Hepatocyte (in vitro differentiated cells): ENCODE results near the gene TANC1. TPM values are rescaled to one million over a fixed set of nuclear protein-coding genes. Genes with fewer than 3 reads are reported as not detected.
A peak's percentile ranks its signal among the peaks of the same experiment; 100 is the strongest.

Experiments
- DNase-seq: peaks from one replicate; pipeline ENCODE4 v3.0.0-alpha.2; 2016; ENCODE audit warnings: low spot score
- H2AFZ ChIP-seq: fragments of 200-600 bp; sonication (generic); 2 replicates; pipeline ENCODE4 v1.6.0; 2016; ENCODE audit warnings: antibody characterized with exemption, mild to moderate bottlenecking
- H3K27ac ChIP-seq: fragments of 200-600 bp; sonication (generic); 2 replicates; pipeline ENCODE4 v1.5.1; 2016; ENCODE audit warnings: mild to moderate bottlenecking
- H3K27me3 ChIP-seq: fragments of 200-600 bp; sonication (generic); 2 replicates; pipeline ENCODE4 v1.6.1; 2016
- H3K36me3 ChIP-seq: fragments of 200-600 bp; sonication (generic); replicated peaks from 2 replicates; pipeline ENCODE4 v1.5.1; 2016; ENCODE audit warnings: low read depth; ENCODE audit not compliant: insufficient read depth
- H3K4me1 ChIP-seq: fragments of 200-600 bp; sonication (generic); 2 replicates; pipeline ENCODE4 v1.5.1; 2016; ENCODE audit warnings: mild to moderate bottlenecking, moderate library complexity; ENCODE audit not compliant: insufficient read depth
- H3K4me2 ChIP-seq: fragments of 200-600 bp; sonication (generic); 2 replicates; pipeline ENCODE4 v1.6.0; 2016
- H3K4me3 ChIP-seq: fragments of 200-600 bp; sonication (generic); 2 replicates; pipeline ENCODE4 v1.5.1; 2016; ENCODE audit warnings: mild to moderate bottlenecking
- H3K79me2 ChIP-seq: fragments of 200-600 bp; sonication (generic); 2 replicates; pipeline ENCODE4 v1.6.0; 2017; ENCODE audit warnings: mild to moderate bottlenecking
- H3K9me2 ChIP-seq: fragments of 200-600 bp; sonication (generic); replicated peaks from 2 replicates; pipeline ENCODE4 v1.6.0; 2017; ENCODE audit warnings: mild to moderate bottlenecking; ENCODE audit not compliant: insufficient read depth
- H3K9me3 ChIP-seq: fragments of 200-600 bp; sonication (generic); 2 replicates; pipeline ENCODE4 v1.5.1; 2016; ENCODE audit warnings: low read depth, mild to moderate bottlenecking
- H4K20me1 ChIP-seq: fragments of 200-600 bp; sonication (generic); 2 replicates; pipeline ENCODE4 v1.6.0; 2016; ENCODE audit warnings: mild to moderate bottlenecking; ENCODE audit not compliant: insufficient read depth, poor library complexity, severe bottlenecking
- CTCF ChIP-seq: fragments of 200-600 bp; sonication (generic); IDR thresholded peaks from 2 replicates; pipeline ENCODE4 v1.5.1; 2016; ENCODE audit warnings: antibody characterized with exemption, mild to moderate bottlenecking; ENCODE audit not compliant: poor library complexity
- EZH2 ChIP-seq: fragments of 200-600 bp; sonication (generic); IDR thresholded peaks from 2 replicates; pipeline ENCODE4 v1.6.1; 2016; ENCODE audit warnings: antibody characterized with exemption, mild to moderate bottlenecking, borderline replicate concordance
- EZH2phosphoT487 ChIP-seq: fragments of 200-600 bp; sonication (generic); IDR thresholded peaks from one replicate; pipeline ENCODE4 v1.6.1; 2018; ENCODE audit warnings: antibody characterized with exemption, mild to moderate bottlenecking, low read depth, moderate library complexity; ENCODE audit not compliant: unreplicated experiment, severe bottlenecking
- WGBS: methylation state at CpG from one replicate; pipeline ENCODE4 v1.1.6; 2016; ENCODE audit warnings: low lambda C conversion rate; ENCODE audit errors: missing lambda C conversion rate; 5-methylcytosine and 5-hydroxymethylcytosine counted together
- polyA plus RNA-seq: library from polyadenylated mRNA; unstranded; fragments of >200 nt; fragmentation: Nextera tagmentation; extraction: Ambion mirVana; gene quantifications from 2 replicates; pipeline ENCODE4 v1.2.1, GENCODE V29; 2016
- total RNA-seq: library from RNA; depleted of rRNA; stranded (reverse); fragments of >200 nt; gene quantifications from 2 replicates; pipeline ENCODE4 v1.2.3, GENCODE V29; 2014

The TANC1 gene
- total and polyA plus RNA-seq, 2 experiments from 2014 or later: 8.3 to 18.5 TPM

GRCh38 chr2:159073256-159073655 is 104.8 kb downstream of the TANC1 start:
- WGBS: 73% methylated on average over 2 of the region's 2 CpGs
- DNase-seq: no peak
- no peak overlapping the region for H3K4me3 ChIP-seq
- no peaks in the 10 kb centered on the region for H4K20me1 ChIP-seq
- no peaks in the 10 kb centered on the region for H3K36me3 ChIP-seq
- no peaks in the 10 kb centered on the region for H3K9me2 ChIP-seq
- no peak overlapping the region for H3K4me2 ChIP-seq
- H3K79me2 ChIP-seq: peaks cover 7% of the 10 kb centered on the region
- H3K27ac ChIP-seq: peak overlapping the region; percentile 33
- TF ChIP-seq EZH2 (no peak), CTCF (no peak), EZH2phosphoT487 (no peak)
- no peaks in the 10 kb centered on the region for H3K9me3 ChIP-seq
- H3K4me1 ChIP-seq: peaks cover 8% of the 10 kb centered on the region
- no peaks in the 10 kb centered on the region for H3K27me3 ChIP-seq
- no peak overlapping the region for H2AFZ ChIP-seq

GRCh38 chr2:159074605-159075004 is 106.2 kb downstream of the TANC1 start:
- peaks cover 18% of the 10 kb centered on the region for H3K79me2 ChIP-seq
- no peak for DNase-seq
- H3K4me2 ChIP-seq: no peak overlapping the region
- H3K27ac ChIP-seq: no peak overlapping the region
- H3K27me3 ChIP-seq: no peaks in the 10 kb centered on the region
- no peak overlapping the region for H3K4me3 ChIP-seq
- H3K9me2 ChIP-seq: no peaks in the 10 kb centered on the region
- no peaks in the 10 kb centered on the region for H3K9me3 ChIP-seq
- H4K20me1 ChIP-seq: no peaks in the 10 kb centered on the region
- TF ChIP-seq CTCF (no peak), EZH2 (no peak), EZH2phosphoT487 (no peak)
- peaks cover 8% of the 10 kb centered on the region for H3K4me1 ChIP-seq
- no peak overlapping the region for H2AFZ ChIP-seq
- no peaks in the 10 kb centered on the region for H3K36me3 ChIP-seq
- 98% methylated on average over 7 of the region's 7 CpGs for WGBS

- no peak for DNase-seq
- Histone ChIP-seq H3K9me3 (no peaks in the 10 kb centered on the region), H3K79me2 (peaks cover 18% of the 10 kb centered on the region), H2AFZ (no peak overlapping the region), H3K4me2 (no peak overlapping the region), H3K9me2 (no peaks in the 10 kb centered on the region), H4K20me1 (no peaks in the 10 kb centered on the region), H3K4me3 (no peak overlapping the region), H3K4me1 (peaks cover 5% of the 10 kb centered on the region), H3K36me3 (no peaks in the 10 kb centered on the region), H3K27me3 (no peaks in the 10 kb centered on the region), H3K27ac (no peak overlapping the region)
- 59% methylated on average over 1 of the region's 1 CpG for WGBS
- TF ChIP-seq CTCF: no peak
- TF ChIP-seq EZH2: no peak
- no peak for TF ChIP-seq EZH2phosphoT487
Measured at GRCh38 chr2:159075727-159076126, 107.3 kb downstream of the TANC1 start.

GRCh38 chr2:159076241-159076640 is 107.8 kb downstream of the TANC1 start:
- DNase-seq: no peak
- H3K4me2 ChIP-seq: no peak overlapping the region

More at GRCh38 chr2:159076241-159076640, 107.8 kb downstream of the TANC1 start:
- no peaks in the 10 kb centered on the region for H3K9me2 ChIP-seq
- no peaks in the 10 kb centered on the region for H4K20me1 ChIP-seq
- no peaks in the 10 kb centered on the region for H3K27me3 ChIP-seq
- no peak overlapping the region for H2AFZ ChIP-seq
- no peaks in the 10 kb centered on the region for H3K9me3 ChIP-seq
- H3K4me3 ChIP-seq: no peak overlapping the region
- peaks cover 18% of the 10 kb centered on the region for H3K79me2 ChIP-seq
- no peak overlapping the region for H3K27ac ChIP-seq
- WGBS: 90% methylated on average over 2 of the region's 2 CpGs
- H3K36me3 ChIP-seq: no peaks in the 10 kb centered on the region
- no peak for TF ChIP-seq EZH2phosphoT487
- no peak for TF ChIP-seq EZH2
- TF ChIP-seq CTCF: no peak
- H3K4me1 ChIP-seq: peaks cover 5% of the 10 kb centered on the region
